ENCODE measurements around the gene GAPDH. TPM values are rescaled to one million over a fixed set of nuclear protein-coding genes. Genes with fewer than 3 reads are reported as not detected.
"Not testable (repeated sequence)": the region's sequence is repeated elsewhere in the genome, so short reads cannot be mapped to it uniquely, and the experiment has no call there.

The GAPDH gene
- total RNA-seq, 1 donor from 2014 or later: 4,161 TPM

- H3K9me3 ChIP-seq (replicated peaks); H3K27me3 ChIP-seq (ENCODE audit: low read depth); intact Hi-C loops (cut with micrococcal nuclease): not testable (repeated sequence)
- Histone ChIP-seq H3K4me1 (peaks cover 93% of the 10 kb centered on the region), H3K4me3 (peak overlapping the region; percentile 99), H3K27ac (replicated peaks) (peak overlapping the region; percentile 97), H3K36me3 (peaks cover 45% of the 10 kb centered on the region)
- DNase-seq: peak; percentile 82
- TF ChIP-seq CTCF (IDR thresholded peaks at IDR 0.05; ENCODE audit: borderline replicate concordance): peak; percentile 87
These were observed 3.5 kb downstream of the GAPDH start for GRCh38 chr12:6537580-6538419.

GRCh38 chr12:6538420-6539313 is 4.3 kb downstream of the GAPDH start:
- Histone ChIP-seq H3K4me3 (no peak overlapping the region), H3K27ac (replicated peaks) (peak overlapping the region; percentile 97), H3K27me3 (ENCODE audit: low read depth) (no peaks in the 10 kb centered on the region), H3K9me3 (replicated peaks) (no peaks in the 10 kb centered on the region), H3K36me3 (peaks cover 50% of the 10 kb centered on the region), H3K4me1 (peaks cover 87% of the 10 kb centered on the region)
- intact Hi-C loops (cut with micrococcal nuclease): no loop called here
- no peak for DNase-seq
- TF ChIP-seq CTCF (IDR thresholded peaks at IDR 0.05; ENCODE audit: borderline replicate concordance): no peak

GRCh38 chr12:6539314-6539682 is 5.0 kb downstream of the GAPDH start:
- no peak overlapping the region for H3K4me3 ChIP-seq
- H3K9me3 ChIP-seq (replicated peaks): no peaks in the 10 kb centered on the region
- no peak for DNase-seq
- peak overlapping the region; percentile 97 for H3K27ac ChIP-seq (replicated peaks)
- intact Hi-C loops (cut with micrococcal nuclease): no loop called here
- H3K36me3 ChIP-seq: peaks cover 54% of the 10 kb centered on the region
- peaks cover 81% of the 10 kb centered on the region for H3K4me1 ChIP-seq
- TF ChIP-seq CTCF (IDR thresholded peaks at IDR 0.05; ENCODE audit: borderline replicate concordance): no peak
- H3K27me3 ChIP-seq (ENCODE audit: low read depth): no peaks in the 10 kb centered on the region

- Histone ChIP-seq H3K27me3 (ENCODE audit: low read depth) (no peaks in the 10 kb centered on the region), H3K4me1 (peaks cover 77% of the 10 kb centered on the region), H3K27ac (replicated peaks) (peak overlapping the region; percentile 97), H3K9me3 (replicated peaks) (no peaks in the 10 kb centered on the region), H3K4me3 (no peak overlapping the region), H3K36me3 (peaks cover 57% of the 10 kb centered on the region)
- intact Hi-C loops (cut with micrococcal nuclease): no loop called here
- peak; percentile 45 for DNase-seq
- TF ChIP-seq CTCF (IDR thresholded peaks at IDR 0.05; ENCODE audit: borderline replicate concordance): no peak
These were observed 5.4 kb downstream of the GAPDH start for GRCh38 chr12:6539707-6540134.

- H3K27ac ChIP-seq (replicated peaks): peak overlapping the region; percentile 97
- H3K27me3 ChIP-seq (ENCODE audit: low read depth): no peaks in the 10 kb centered on the region
- no peaks in the 10 kb centered on the region for H3K9me3 ChIP-seq (replicated peaks)
- intact Hi-C loops (cut with micrococcal nuclease): no loop called here
- H3K36me3 ChIP-seq: peaks cover 60% of the 10 kb centered on the region
- no peak for TF ChIP-seq CTCF (IDR thresholded peaks at IDR 0.05; ENCODE audit: borderline replicate concordance)
- peak overlapping the region; percentile 8 for H3K4me3 ChIP-seq
- DNase-seq: peak; percentile 91
- peaks cover 71% of the 10 kb centered on the region for H3K4me1 ChIP-seq
These were observed 6.0 kb downstream of the GAPDH start for GRCh38 chr12:6540181-6540877.

Data from left ventricle myocardium inferior (tissue), 1 donor.